Mammary epithelial cell (primary cell): ENCODE data around the gene SLC27A1.

Source experiments
- EZH2 ChIP-seq: IDR thresholded peaks from 2 replicates; pipeline ENCODE4 v1.6.1; 2012; ENCODE audit warnings: low read length, inconsistent platforms, borderline replicate concordance
- TF ChIP-seq, protein P1 (sequence below), 2 donors: IDR thresholded peaks in 1 of 2; conservative IDR thresholded peaks in 1 of 2; 2 replicates each; pipeline ENCODE4 v1.5.1; 2011 to 2012; ENCODE audit warnings: inconsistent platforms in 2 of 2, low read length in 2 of 2, mild to moderate bottlenecking in 2 of 2, control low read depth in 1 of 2, low read depth in 1 of 2; ENCODE audit not compliant: insufficient read depth in 1 of 2; ENCODE audit errors: extremely low read depth in 1 of 2

DNA sequence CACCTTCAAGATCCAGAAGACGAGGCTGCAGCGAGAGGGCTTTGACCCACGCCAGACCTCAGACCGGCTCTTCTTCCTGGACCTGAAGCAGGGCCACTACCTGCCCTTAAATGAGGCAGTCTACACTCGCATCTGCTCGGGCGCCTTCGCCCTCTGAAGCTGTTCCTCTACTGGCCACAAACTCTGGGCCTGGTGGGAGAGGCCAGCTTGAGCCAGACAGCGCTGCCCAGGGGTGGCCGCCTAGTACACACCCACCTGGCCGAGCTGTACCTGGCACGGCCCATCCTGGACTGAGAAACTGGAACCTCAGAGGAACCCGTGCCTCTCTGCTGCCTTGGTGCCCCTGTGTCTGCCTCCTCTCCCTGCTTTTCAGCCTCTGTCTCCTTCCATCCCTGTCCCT is 34.1 kb downstream of the SLC27A1 start:
- TF ChIP-seq, protein P1, sequence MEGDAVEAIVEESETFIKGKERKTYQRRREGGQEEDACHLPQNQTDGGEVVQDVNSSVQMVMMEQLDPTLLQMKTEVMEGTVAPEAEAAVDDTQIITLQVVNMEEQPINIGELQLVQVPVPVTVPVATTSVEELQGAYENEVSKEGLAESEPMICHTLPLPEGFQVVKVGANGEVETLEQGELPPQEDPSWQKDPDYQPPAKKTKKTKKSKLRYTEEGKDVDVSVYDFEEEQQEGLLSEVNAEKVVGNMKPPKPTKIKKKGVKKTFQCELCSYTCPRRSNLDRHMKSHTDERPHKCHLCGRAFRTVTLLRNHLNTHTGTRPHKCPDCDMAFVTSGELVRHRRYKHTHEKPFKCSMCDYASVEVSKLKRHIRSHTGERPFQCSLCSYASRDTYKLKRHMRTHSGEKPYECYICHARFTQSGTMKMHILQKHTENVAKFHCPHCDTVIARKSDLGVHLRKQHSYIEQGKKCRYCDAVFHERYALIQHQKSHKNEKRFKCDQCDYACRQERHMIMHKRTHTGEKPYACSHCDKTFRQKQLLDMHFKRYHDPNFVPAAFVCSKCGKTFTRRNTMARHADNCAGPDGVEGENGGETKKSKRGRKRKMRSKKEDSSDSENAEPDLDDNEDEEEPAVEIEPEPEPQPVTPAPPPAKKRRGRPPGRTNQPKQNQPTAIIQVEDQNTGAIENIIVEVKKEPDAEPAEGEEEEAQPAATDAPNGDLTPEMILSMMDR (conservative IDR thresholded peaks at IDR 0.05 in 1 of 2, IDR thresholded peaks at IDR 0.05 in 1 of 2; ENCODE audit: extremely low read depth in 1 of 2, insufficient read depth in 1 of 2, low read depth in 1 of 2, low read length in 2 of 2) = no peak
- no peak for TF ChIP-seq EZH2
